Upper lobe of left lung (tissue), 6 donors: Measurements from ENCODE around the gene LMOD1. TPM values are rescaled to one million over a fixed set of nuclear protein-coding genes. Genes with fewer than 3 reads are reported as not detected.

Source experiments
- ATAC-seq, 2 donors: fragments of 200-7000 bp; cut with Tn5 transposase; one replicate each; pipeline ENCODE4 v1.9.1; 2022; ENCODE audit warnings: mild to moderate bottlenecking in 2 of 2, moderate library complexity in 2 of 2; ENCODE audit not compliant: low FRiP score in 2 of 2
- DNase-seq, 2 donors: peaks; one replicate each; pipeline ENCODE4 v3.0.0-alpha.2; 2019 to 2020
- H3K27ac ChIP-seq, 4 donors: fragments of 200-600 bp; sonication (generic); one replicate each; pipeline ENCODE4 v1.5.1; 2016 to 2019
- H3K27me3 ChIP-seq, 4 donors: fragments of 200-600 bp; sonication (generic); one replicate each; pipeline ENCODE4 v1.5.1; 2017 to 2019
- H3K36me3 ChIP-seq, 4 donors: fragments of 200-600 bp; sonication (generic); one replicate each; pipeline ENCODE4 v1.5.1; 2016 to 2019
- H3K4me1 ChIP-seq, 4 donors: fragments of 200-600 bp; sonication (generic); one replicate each; pipeline ENCODE4 v1.5.1; 2018 to 2019
- H3K4me3 ChIP-seq, 4 donors: fragments of 200-600 bp; sonication (generic); one replicate each; pipeline ENCODE4 v1.5.1; 2017 to 2019; ENCODE audit warnings: mild to moderate bottlenecking in 2 of 4, moderate library complexity in 1 of 4
- H3K9me3 ChIP-seq, 4 donors: fragments of 200-600 bp; sonication (generic); one replicate each; pipeline ENCODE4 v1.5.1; 2018 to 2019
- CTCF ChIP-seq, 6 experiments: fragments of 450-650 bp in 4 of 6; fragments of 200-600 bp in 2 of 6; sonication (generic) in 2 of 6; IDR thresholded peaks; one replicate each; pipeline ENCODE4 v1.5.1; 2016 to 2019; ENCODE audit warnings: antibody characterized with exemption in 6 of 6
- EP300 ChIP-seq, 4 donors: sonication (generic); formaldehyde crosslinking; IDR thresholded peaks; one replicate each; pipeline ENCODE4 v1.5.1; 2017; ENCODE audit warnings: antibody characterized with exemption in 4 of 4, control low read depth in 2 of 4
- POLR2A ChIP-seq, 4 donors: fragments of 450-650 bp; IDR thresholded peaks; one replicate each; pipeline ENCODE4 v1.5.1; 2016 to 2017; ENCODE audit warnings: antibody characterized with exemption in 4 of 4, mild to moderate bottlenecking in 2 of 4
- POLR2AphosphoS5 ChIP-seq, 2 donors: sonication (generic); formaldehyde crosslinking; IDR thresholded peaks; one replicate each; pipeline ENCODE4 v1.5.1; 2017; ENCODE audit warnings: antibody characterized with exemption in 2 of 2
- WGBS, 2 donors: methylation state at CpG; one replicate each; pipeline ENCODE4 v1.1.5; 2017 to 2018; 5-methylcytosine and 5-hydroxymethylcytosine counted together
- total RNA-seq, 6 donors: library from RNA; depleted of rRNA in 4 of 6; stranded (reverse); fragments of >200 nt in 4 of 6; gene quantifications; one replicate each; pipeline versions ENCODE4 v1.1.0 to v1.2.1, GENCODE V29; 2016 to 2021
- donor health status: DM: no; HTN: no; CAD: no; lungs with moderate emphysema.
- donor health status: DM: no; HTN: yes; CAD: no; lungs with severe emphysema.

Gene LMOD1
- total RNA-seq, 6 donors from 2014 or later: 16.6 to 28.1 (median 22.9) TPM

- Histone ChIP-seq H3K4me1 (peaks cover 15 to 28% (median 23%) of the 10 kb centered on the region in 4 donors), H3K9me3 (no peaks in the 10 kb centered on the region), H3K27me3 (no peaks in the 10 kb centered on the region), H3K27ac (peak overlapping the region; percentile 25 to 72 (median 56)), H3K4me3 (peak overlapping the region; percentile 63 to 69 (median 67)), H3K36me3 (no peaks in the 10 kb centered on the region)
- DNase-seq: peak in 1 of 2 donors; percentile 81
- no peak for ATAC-seq
- TF ChIP-seq EP300 (IDR thresholded peaks at IDR 0.05) (no peak), POLR2AphosphoS5 (IDR thresholded peaks at IDR 0.05) (no peak), POLR2A (IDR thresholded peaks at IDR 0.05) (no peak), CTCF (IDR thresholded peaks at IDR 0.05) (no peak)
- 37 to 79% methylated on average over 8 to 23 of the region's 33 CpGs for WGBS, 2 donors
Observed at GRCh38 chr1:201889090-201889968, 57.0 kb downstream of the LMOD1 start.

- H3K9me3 ChIP-seq: no peaks in the 10 kb centered on the region
- H3K36me3 ChIP-seq: no peaks in the 10 kb centered on the region
- no peak for TF ChIP-seq EP300 (IDR thresholded peaks at IDR 0.05)
- TF ChIP-seq POLR2AphosphoS5 (IDR thresholded peaks at IDR 0.05): peak; percentile 67
- peak in 3 of 4 donors; percentile 44 to 75 (median 52) for TF ChIP-seq POLR2A (IDR thresholded peaks at IDR 0.05)
- TF ChIP-seq CTCF (IDR thresholded peaks at IDR 0.05): peak in 1 of 6 experiments; percentile 16
- peaks cover 15 to 36% (median 24%) of the 10 kb centered on the region in 4 donors for H3K4me1 ChIP-seq
- 0 to 4% methylated on average over 3 to 36 of the region's 49 CpGs for WGBS, 2 donors
- peak; percentile 85 to 91 for ATAC-seq
- DNase-seq: peak; percentile 93 to 94
- no peaks in the 10 kb centered on the region for H3K27me3 ChIP-seq
- H3K4me3 ChIP-seq: peak within 1 kb of the TSS; percentile 63 to 69 (median 67)
- H3K27ac ChIP-seq: peak within 1 kb of the TSS; percentile 25 to 72 (median 56)
Observed at GRCh38 chr1:201888282-201889089, 57.9 kb downstream of the LMOD1 start, which contains the start of gene SHISA4. TSS of gene SHISA4 (plus strand) at chr1:201888898. CDS start at chr1:201888995, 97 bp downstream.

- ATAC-seq (no peak), DNase-seq (no peak)
- no peak overlapping the region for H3K4me3 ChIP-seq
- no peak overlapping the region for H3K27ac ChIP-seq
- no peaks in the 10 kb centered on the region for H3K36me3 ChIP-seq
- H3K4me1 ChIP-seq: peaks cover 15 to 41% (median 24%) of the 10 kb centered on the region in 4 donors
- H3K27me3 ChIP-seq: no peaks in the 10 kb centered on the region
- no peaks in the 10 kb centered on the region for H3K9me3 ChIP-seq
- WGBS, 2 donors: 84 to 90% methylated on average over 5 of the region's 5 CpGs
- TF ChIP-seq POLR2A (IDR thresholded peaks at IDR 0.05): no peak
- no peak for TF ChIP-seq POLR2AphosphoS5 (IDR thresholded peaks at IDR 0.05)
- no peak for TF ChIP-seq EP300 (IDR thresholded peaks at IDR 0.05)
Observed at GRCh38 chr1:201887116-201887866, 59.1 kb downstream of the LMOD1 start.

GRCh38 chr1:201886103-201886885 lies 60.1 kb downstream of the LMOD1 start:
- Histone ChIP-seq H3K4me3 (no peak overlapping the region), H3K27ac (no peak overlapping the region), H3K9me3 (no peaks in the 10 kb centered on the region), H3K27me3 (no peaks in the 10 kb centered on the region), H3K4me1 (peaks cover 15 to 41% (median 24%) of the 10 kb centered on the region in 4 donors), H3K36me3 (no peaks in the 10 kb centered on the region)
- ATAC-seq (peak in 1 of 2 donors; percentile 59), DNase-seq (no peak)
- 92 to 94% methylated on average over 9 of the region's 9 CpGs for WGBS, 2 donors
- TF ChIP-seq EP300 (IDR thresholded peaks at IDR 0.05): no peak
- no peak for TF ChIP-seq POLR2AphosphoS5 (IDR thresholded peaks at IDR 0.05)
- TF ChIP-seq CTCF (IDR thresholded peaks at IDR 0.05): no peak
- no peak for TF ChIP-seq POLR2A (IDR thresholded peaks at IDR 0.05)
